Fibroblast of the aortic adventitia (primary cell): ENCODE measurements around the gene EFTUD2. TPM values are rescaled to one million over a fixed set of nuclear protein-coding genes. Genes with fewer than 3 reads are reported as not detected.

Source experiments
- DNase-seq: peaks from one replicate; pipeline ENCODE4 v3.0.0-alpha.2; 2010; ENCODE audit warnings: low read depth
- H3K4me3 ChIP-seq: 2 replicates; pipeline ENCODE4 v1.5.1; 2011; ENCODE audit warnings: low read depth, mild to moderate bottlenecking, control low read depth, low read length, moderate library complexity
- total RNA-seq: library from RNA; depleted of rRNA; stranded (reverse); fragments of >200 nt; gene quantifications from 2 replicates; pipeline ENCODE4 v1.2.3, GENCODE V29; 2012; ENCODE audit warnings: low replicate concordance
- TF ChIP-seq, protein P1 (sequence below): IDR thresholded peaks from 2 replicates; pipeline ENCODE4 v1.5.1; 2011; ENCODE audit warnings: mild to moderate bottlenecking, low read length, control low read depth, inconsistent platforms; ENCODE audit not compliant: insufficient read depth

The EFTUD2 gene
- total RNA-seq, 1 donor = 79.9 TPM

DNA sequence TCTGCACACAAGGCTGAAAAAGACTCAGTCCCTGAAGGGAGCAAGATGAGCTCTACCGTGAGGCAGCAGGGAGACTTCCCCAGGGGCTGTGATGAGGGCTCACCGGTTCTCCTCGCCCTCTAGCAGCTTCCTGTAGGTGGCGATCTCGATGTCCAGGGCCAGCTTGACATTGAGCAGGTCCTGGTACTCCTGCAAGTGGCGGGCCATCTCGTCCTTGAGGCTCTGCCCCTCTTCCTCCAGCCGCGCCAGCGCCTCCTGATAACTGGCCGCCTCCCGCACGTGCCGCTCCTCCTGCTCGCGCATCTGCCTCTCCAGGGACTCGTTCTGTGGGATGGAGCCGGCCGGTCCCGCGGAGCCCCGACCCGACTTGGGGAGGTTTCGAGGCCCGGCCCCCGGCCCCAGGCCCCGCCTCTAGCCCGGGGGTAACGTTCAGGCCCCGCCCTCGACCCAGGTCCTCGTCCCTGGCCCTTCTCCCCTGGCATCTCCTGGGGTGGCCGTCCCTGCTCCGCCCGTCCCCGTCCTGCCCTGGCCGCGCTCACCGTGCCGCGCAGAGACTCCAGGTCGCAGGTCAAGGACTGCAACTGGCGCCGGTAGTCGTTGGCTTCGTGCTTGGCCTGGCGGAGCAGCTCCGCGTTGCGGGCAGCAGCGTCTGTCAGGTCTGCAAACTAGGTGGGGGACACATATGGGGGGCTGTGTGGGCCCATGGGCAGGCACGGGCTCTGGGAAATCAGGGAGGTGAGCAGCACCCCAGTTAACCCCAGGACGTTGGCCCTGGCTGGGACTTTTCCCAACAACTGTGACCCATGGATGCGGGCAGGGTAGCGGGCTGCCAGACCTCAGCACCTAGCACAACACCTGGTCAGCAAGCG lies 12.1 kb upstream of the EFTUD2 start:
- peak; percentile 28 for DNase-seq
- TF ChIP-seq, protein P1, sequence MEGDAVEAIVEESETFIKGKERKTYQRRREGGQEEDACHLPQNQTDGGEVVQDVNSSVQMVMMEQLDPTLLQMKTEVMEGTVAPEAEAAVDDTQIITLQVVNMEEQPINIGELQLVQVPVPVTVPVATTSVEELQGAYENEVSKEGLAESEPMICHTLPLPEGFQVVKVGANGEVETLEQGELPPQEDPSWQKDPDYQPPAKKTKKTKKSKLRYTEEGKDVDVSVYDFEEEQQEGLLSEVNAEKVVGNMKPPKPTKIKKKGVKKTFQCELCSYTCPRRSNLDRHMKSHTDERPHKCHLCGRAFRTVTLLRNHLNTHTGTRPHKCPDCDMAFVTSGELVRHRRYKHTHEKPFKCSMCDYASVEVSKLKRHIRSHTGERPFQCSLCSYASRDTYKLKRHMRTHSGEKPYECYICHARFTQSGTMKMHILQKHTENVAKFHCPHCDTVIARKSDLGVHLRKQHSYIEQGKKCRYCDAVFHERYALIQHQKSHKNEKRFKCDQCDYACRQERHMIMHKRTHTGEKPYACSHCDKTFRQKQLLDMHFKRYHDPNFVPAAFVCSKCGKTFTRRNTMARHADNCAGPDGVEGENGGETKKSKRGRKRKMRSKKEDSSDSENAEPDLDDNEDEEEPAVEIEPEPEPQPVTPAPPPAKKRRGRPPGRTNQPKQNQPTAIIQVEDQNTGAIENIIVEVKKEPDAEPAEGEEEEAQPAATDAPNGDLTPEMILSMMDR = peak; percentile 50
- H3K4me3 ChIP-seq = no peak overlapping the region

DNA sequence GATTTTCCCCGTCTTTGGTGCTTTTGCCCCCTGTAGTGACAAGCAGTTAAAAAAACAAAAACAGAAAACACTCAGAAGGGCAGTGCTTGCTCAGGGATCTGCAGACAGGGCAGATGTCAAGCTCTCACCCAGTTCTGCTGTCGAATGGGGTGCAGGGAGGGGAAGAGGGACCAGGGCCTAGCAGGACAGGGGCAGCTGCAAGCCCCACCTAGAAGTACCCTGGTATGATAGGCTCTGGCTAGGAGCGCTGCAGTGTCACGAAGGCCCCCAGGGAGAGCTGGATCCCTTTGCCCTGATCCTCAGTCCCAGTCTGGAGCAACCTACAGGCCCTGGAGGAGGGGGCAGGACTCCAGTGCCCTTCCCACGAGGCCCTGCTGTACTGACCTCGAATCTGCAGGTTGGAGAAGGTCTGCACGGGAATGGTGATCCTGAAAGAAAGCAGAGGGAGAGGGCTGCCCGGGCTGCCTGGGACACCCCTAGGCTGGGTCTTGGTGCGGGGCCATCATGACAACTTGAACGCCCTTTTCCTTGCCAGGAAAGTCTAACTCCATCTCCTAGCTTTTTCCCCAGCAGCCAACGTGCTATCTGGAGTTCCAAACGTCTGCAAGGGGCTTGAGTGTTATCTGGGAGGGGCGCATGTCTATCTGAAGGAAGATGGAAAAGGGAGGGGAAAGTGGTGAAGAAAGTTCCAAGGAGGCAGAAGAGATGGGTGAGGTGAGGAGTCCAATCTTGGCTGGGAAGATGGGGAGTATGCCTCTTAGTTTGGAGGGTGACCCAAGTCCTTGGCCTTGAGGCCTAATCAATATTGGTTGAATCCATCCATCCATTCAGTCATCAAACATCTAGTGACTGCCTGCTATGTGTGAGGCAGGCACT lies 11.2 kb upstream of the EFTUD2 start:
- TF ChIP-seq, protein P1 = no peak
- no peak for DNase-seq
- no peak overlapping the region for H3K4me3 ChIP-seq

DNA sequence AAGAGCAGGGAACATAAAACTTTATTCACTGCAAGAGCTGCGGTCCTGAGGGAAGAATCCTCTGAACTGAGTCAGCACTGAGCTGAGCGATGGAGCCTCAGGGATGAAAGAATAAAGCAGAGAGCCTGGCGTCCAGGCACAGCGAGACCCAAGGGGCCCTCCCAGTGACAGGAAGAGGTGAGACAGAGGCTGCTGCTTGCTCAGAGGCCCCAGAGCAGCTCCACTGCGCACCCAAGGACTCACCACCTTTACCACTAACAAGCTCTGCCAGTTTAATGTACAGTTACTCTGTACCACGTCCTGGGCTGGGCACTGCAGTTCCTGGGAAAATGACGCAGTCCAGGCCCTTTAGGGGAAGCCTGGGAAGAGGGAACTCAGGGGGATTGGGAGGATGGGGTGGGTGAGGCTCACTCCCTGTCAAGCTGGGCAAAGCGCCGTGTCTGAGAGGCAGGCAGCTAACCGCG lies 10.5 kb upstream of the EFTUD2 start:
- TF ChIP-seq, protein P1 = no peak
- peak; percentile 51 for DNase-seq
- H3K4me3 ChIP-seq = no peak overlapping the region

DNA sequence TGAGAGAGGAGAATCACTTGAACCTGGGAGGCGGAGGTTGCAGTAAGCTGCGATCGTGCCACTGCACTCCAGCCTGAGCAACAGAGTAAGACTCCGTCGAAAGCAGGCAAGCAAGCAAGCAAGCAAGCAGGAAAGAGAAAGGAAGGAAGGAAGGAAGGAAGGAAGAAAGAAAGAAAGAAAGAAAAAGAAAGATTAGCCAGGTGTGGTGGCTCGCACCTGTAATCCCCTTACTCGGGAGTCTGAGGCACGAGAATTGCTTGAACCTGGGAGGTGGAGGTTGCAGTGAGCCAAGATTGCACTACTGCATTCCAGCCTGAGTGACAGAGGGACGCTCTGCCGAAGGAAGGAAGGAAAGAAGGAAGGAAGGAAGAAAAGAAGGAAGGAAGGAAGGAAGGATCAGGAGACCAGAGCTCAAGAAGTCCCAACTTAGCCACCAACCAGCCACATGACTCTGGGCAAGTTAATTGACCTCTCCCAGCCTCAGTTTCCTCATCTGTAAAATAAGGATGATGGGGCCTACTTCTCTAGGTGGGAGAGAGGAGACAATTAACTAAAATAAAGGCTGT lies 9.6 kb upstream of the EFTUD2 start:
- TF ChIP-seq, protein P1 = no peak
- H3K4me3 ChIP-seq = no peak overlapping the region
- DNase-seq = no peak

DNA sequence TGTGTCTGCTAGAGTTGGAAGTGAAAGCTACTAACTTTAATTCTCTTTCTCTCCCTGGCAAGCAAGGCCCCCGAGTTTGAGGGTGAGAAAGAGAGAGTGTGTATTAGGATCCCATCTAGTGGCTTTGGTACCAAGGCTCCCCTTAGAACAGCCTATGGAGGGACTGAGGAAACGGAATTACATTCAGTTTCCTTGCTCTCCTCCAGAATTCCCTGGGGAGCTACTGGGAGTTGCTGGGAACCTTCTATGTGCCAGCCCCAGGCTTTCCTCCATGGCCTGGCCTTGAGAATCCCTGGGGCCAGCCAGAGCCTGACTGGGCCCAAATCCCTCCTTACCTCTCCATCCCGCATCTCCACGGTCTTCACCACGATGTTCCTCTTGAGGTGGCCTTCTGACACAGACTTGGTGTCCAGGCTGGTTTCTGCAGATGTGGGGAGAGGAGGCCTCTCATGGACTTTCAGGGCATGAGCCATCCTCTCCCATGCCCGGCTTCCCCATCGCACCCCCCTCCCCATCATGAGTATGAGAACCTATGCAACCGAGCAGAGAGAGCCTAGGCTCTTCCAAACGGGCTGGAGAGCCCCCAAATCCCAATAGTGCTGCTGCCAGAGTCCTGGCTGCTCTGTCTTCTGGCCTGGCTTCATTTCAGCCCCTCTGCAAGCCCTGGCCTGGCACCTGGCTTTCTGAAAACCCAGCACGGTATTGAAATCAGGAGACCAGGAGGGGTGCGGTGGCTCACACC lies 8.7 kb upstream of the EFTUD2 start:
- no peak overlapping the region for H3K4me3 ChIP-seq
- TF ChIP-seq, protein P1 = no peak
- peak; percentile 20 for DNase-seq
